ENCODE measurements around the gene DCP1B. TPM values are rescaled to one million over a fixed set of nuclear protein-coding genes. Genes with fewer than 3 reads are reported as not detected.
A peak's percentile ranks its signal among the peaks of the same experiment; 100 is the strongest.

Gene DCP1B
- total RNA-seq, 1 donor from 2014 or later, result 19.8 TPM

DNA sequence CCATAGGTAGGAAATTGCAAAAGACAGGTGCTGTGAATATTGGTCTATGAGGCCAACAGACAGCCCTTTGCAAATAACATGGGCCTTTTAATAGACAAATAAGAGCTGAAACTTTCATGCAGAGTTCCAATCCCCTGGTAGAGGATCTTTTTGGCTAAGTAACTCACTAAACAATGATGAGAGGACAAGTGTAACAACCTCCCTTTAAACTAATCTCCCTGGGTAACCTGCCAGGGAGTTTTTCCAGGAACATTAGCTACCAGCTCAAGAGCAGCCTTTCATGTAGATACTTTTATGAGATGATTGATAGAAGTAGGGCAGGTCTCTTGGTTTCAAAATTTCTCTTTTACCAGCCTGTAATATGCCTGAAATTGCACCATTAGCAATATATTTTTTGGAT lies 34.8 kb upstream of the DCP1B start:
- Mint-ChIP-seq H3K27ac (ENCODE audit: unreplicated experiment) (no peak overlapping the region), H3K36me3 (ENCODE audit: low read depth) (no peaks in the 10 kb centered on the region), H3K9me3 (no peaks in the 10 kb centered on the region), H3K27me3 (ENCODE audit: low read depth) (peaks cover 73% of the 10 kb centered on the region), H3K4me1 (peaks cover 14% of the 10 kb centered on the region), H3K4me3 (no peak overlapping the region)
- DNase-seq (ENCODE audit: low read depth, low spot score), result no peak
- no peak for TF ChIP-seq CTCF (conservative IDR thresholded peaks at IDR 0.05)

DNA sequence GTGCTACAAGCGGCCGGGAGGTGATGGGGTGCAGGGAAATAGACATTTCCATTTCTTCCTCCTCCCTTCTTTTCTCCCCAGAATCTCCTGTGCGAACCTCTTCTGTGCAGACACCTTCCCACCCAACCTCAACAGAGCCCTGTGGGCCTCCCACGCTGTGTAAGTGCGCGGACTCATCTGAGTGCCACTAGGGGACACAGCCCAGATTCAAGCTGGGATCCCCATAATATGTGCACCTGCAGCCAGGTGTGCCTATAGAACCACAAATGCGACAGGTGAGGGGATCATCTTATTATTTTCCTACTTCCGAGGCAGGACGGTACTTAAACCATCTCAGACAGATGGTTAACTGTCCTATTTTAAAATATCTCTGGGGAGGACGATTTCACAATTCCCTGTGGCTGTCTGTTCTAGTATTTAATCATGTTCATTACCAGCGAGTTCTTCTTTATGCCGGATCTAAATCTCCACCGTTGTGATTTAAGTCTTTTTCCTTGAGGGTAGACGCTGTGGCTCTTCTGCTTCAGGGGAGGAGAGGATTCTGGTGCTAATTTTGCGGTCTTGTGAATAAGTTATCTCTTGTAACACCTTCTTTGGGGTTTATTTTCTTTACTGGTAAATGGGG lies 31.3 kb upstream of the DCP1B start:
- H3K4me1 Mint-ChIP-seq, result peaks cover 14% of the 10 kb centered on the region
- no peak for DNase-seq (ENCODE audit: low read depth, low spot score)
- no peak overlapping the region for H3K27ac Mint-ChIP-seq (ENCODE audit: unreplicated experiment)
- H3K27me3 Mint-ChIP-seq (ENCODE audit: low read depth), result peaks cover 77% of the 10 kb centered on the region
- H3K9me3 Mint-ChIP-seq, result no peaks in the 10 kb centered on the region
- TF ChIP-seq CTCF (conservative IDR thresholded peaks at IDR 0.05), result no peak
- H3K36me3 Mint-ChIP-seq (ENCODE audit: low read depth), result no peaks in the 10 kb centered on the region
- H3K4me3 Mint-ChIP-seq, result peak overlapping the region; percentile 59

- Mint-ChIP-seq H3K27me3 (ENCODE audit: low read depth) (peaks cover 70% of the 10 kb centered on the region), H3K4me3 (peak overlapping the region; percentile 59), H3K36me3 (ENCODE audit: low read depth) (no peaks in the 10 kb centered on the region), H3K27ac (ENCODE audit: unreplicated experiment) (no peak overlapping the region), H3K9me3 (no peaks in the 10 kb centered on the region), H3K4me1 (peaks cover 14% of the 10 kb centered on the region)
- DNase-seq (ENCODE audit: low read depth, low spot score), result peak; percentile 87
- TF ChIP-seq CTCF (conservative IDR thresholded peaks at IDR 0.05), result peak; percentile 99
These were observed 30.6 kb upstream of the DCP1B start for GRCh38 chr12:2034633-2035430.

DNA sequence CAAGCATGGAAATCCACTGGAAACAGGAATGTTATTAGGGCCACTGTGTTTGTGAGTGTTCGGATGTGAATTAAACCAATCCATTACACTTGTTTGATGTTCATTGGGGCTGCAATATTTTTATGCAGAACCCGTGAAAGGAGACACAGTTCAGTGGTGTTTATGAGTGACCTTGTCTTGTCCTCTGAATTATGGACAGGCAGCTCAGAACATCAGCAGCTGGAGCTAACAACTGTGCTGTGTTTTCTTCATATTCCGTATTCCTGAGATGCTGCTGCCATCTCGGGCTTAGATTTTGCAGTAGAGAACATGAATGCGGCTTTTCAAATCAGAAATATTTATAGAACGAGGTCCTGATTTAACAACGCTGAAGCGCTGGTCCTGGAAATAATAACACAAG lies 28.2 kb upstream of the DCP1B start:
- Mint-ChIP-seq H3K9me3 (no peaks in the 10 kb centered on the region), H3K36me3 (ENCODE audit: low read depth) (no peaks in the 10 kb centered on the region), H3K4me3 (no peak overlapping the region), H3K4me1 (peaks cover 14% of the 10 kb centered on the region), H3K27ac (ENCODE audit: unreplicated experiment) (no peak overlapping the region), H3K27me3 (ENCODE audit: low read depth) (peaks cover 54% of the 10 kb centered on the region)
- no peak for TF ChIP-seq CTCF (conservative IDR thresholded peaks at IDR 0.05)
- DNase-seq (ENCODE audit: low read depth, low spot score), result no peak

DNA sequence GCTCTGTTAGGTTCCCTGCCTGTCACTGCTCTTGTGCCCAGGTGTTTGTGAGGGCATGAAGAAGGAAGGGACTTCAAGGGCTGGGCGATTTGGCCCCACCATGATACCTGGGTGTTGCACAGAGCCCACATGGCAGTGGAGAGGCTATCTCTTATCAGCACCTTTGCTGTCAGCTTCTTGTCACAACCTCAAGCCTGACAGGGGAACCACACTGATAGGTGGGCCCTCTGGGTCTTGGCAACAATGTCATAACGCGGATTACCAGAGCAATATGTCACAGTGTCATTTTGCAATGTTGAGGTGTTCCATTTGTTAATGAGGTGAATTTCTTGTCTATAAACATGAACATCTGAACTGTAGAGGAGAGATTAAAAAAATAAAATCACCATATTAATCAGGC lies 25.6 kb upstream of the DCP1B start:
- TF ChIP-seq CTCF (conservative IDR thresholded peaks at IDR 0.05), result no peak
- DNase-seq (ENCODE audit: low read depth, low spot score), result no peak
- Mint-ChIP-seq H3K4me1 (peaks cover 3% of the 10 kb centered on the region), H3K36me3 (ENCODE audit: low read depth) (no peaks in the 10 kb centered on the region), H3K4me3 (no peak overlapping the region), H3K27me3 (ENCODE audit: low read depth) (peaks cover 30% of the 10 kb centered on the region), H3K27ac (ENCODE audit: unreplicated experiment) (no peak overlapping the region), H3K9me3 (no peaks in the 10 kb centered on the region)

Data from neural crest cell (in vitro differentiated cells).